ENCODE results near the gene SARS1. TPM values are rescaled to one million over a fixed set of nuclear protein-coding genes. Genes with fewer than 3 reads are reported as not detected.

The SARS1 gene
- total and polyA plus RNA-seq, 2 of the 13 experiments (the other 11 are each of a cell fraction or from before 2014, with no cell fraction given) = 103 to 134 TPM

DNA sequence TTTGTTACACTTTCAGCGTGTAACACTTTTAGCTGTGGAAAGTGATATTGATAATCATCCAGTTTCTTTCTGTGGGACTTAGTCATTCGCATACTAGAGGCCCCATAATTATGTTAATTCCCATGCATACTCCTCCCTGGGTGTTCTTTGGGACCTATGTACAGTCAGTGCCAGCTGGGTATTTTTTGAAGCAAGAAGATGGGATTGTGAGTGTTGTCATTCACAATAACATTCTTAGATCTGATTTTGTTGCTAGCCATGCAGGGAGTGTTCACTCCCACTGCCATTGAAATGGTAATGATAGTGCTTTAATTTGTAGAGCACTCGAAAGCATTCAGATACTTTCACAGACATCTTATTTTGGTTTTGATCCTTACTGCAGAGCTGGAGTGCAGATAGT lies 11.6 kb downstream of the SARS1 start:
- no peak overlapping the region for H2AFZ ChIP-seq (ENCODE audit: low read length)
- no peak overlapping the region for H3K4me3 ChIP-seq (replicated peaks in 1 of 3; ENCODE audit: insufficient read depth in 1 of 3, low read depth in 2 of 3, low read length in 3 of 3)
- no TSS peak for BruUV-seq (replicated peaks)
- peaks cover 17 to 48% of the 10 kb centered on the region in 2 experiments for H3K36me3 ChIP-seq (replicated peaks in 1 of 2; ENCODE audit: control insufficient read depth in 1 of 2, insufficient read depth in 2 of 2, low read length in 2 of 2)
- no peak overlapping the region for H3K4me2 ChIP-seq (ENCODE audit: low read depth, low read length)
- H3K9ac ChIP-seq (ENCODE audit: insufficient read depth, low read depth, low read length) = no peak overlapping the region
- no peak for DNase-seq (ENCODE audit: low spot score)
- H4K20me1 ChIP-seq (ENCODE audit: insufficient read depth, low read length) = no peaks in the 10 kb centered on the region
- in situ Hi-C loops (cut with HindIII; ENCODE audit: extremely low pct_ligation_motif_present, low pct_unique_long_range_greater_than_20kb) = no loop called here
- H3K79me2 ChIP-seq (ENCODE audit: insufficient read depth, low read length) = peaks cover 35% of the 10 kb centered on the region
- H3K9me3 ChIP-seq (ENCODE audit: low read length) = no peaks in the 10 kb centered on the region
- H3K27ac ChIP-seq (ENCODE audit: extremely low read length, insufficient read depth, low read length) = no peak overlapping the region
- POLR2A ChIA-PET = interaction anchor here (1.0 to 3.1 kb wide), 2 partner anchors 11 to 24 kb away, joined by 3 to 15 read pairs; partner anchors contain the start of genes CELSR2 and SARS1
- no peak for FAIRE-seq
- ATAC-seq = no peak
- intact Hi-C loops (cut with micrococcal nuclease; ENCODE audit: unreplicated experiment) = no loop called here
- 98% methylated on average over 3 of the region's 3 CpGs for WGBS (ENCODE audit: low lambda C conversion rate)
- CTCF ChIA-PET (ENCODE audit: low intra/inter-chr PET ratio, low total read pairs) = no interaction called here
- peaks cover 12% of the 10 kb centered on the region for H3K4me1 ChIP-seq (ENCODE audit: insufficient read depth, low read length)
- no peaks in the 10 kb centered on the region for H3K27me3 ChIP-seq (ENCODE audit: control insufficient read depth in 1 of 2, insufficient read depth in 2 of 2, low read length in 2 of 2)
- TF ChIP-seq ZMYM3 (CRISPR knock-in tag; IDR thresholded peaks at IDR 0.05) = no peak
- TF ChIP-seq, protein P1, sequence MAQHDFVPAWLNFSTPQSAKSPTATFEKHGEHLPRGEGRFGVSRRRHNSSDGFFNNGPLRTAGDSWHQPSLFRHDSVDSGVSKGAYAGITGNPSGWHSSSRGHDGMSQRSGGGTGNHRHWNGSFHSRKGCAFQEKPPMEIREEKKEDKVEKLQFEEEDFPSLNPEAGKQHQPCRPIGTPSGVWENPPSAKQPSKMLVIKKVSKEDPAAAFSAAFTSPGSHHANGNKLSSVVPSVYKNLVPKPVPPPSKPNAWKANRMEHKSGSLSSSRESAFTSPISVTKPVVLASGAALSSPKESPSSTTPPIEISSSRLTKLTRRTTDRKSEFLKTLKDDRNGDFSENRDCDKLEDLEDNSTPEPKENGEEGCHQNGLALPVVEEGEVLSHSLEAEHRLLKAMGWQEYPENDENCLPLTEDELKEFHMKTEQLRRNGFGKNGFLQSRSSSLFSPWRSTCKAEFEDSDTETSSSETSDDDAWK (CRISPR knock-in tag; IDR thresholded peaks at IDR 0.05) = no peak
- TF ChIP-seq NFKBIZ (CRISPR knock-in tag; IDR thresholded peaks at IDR 0.05) = no peak
- TF ChIP-seq KAT8 (CRISPR knock-in tag; IDR thresholded peaks at IDR 0.05) = no peak
- TF ChIP-seq MAF1 (CRISPR knock-in tag; IDR thresholded peaks at IDR 0.05; ENCODE audit: borderline replicate concordance) = no peak
- no peak for TF ChIP-seq JDP2 (CRISPR knock-in tag; IDR thresholded peaks at IDR 0.05; ENCODE audit: borderline replicate concordance)
- TF ChIP-seq, protein P2, sequence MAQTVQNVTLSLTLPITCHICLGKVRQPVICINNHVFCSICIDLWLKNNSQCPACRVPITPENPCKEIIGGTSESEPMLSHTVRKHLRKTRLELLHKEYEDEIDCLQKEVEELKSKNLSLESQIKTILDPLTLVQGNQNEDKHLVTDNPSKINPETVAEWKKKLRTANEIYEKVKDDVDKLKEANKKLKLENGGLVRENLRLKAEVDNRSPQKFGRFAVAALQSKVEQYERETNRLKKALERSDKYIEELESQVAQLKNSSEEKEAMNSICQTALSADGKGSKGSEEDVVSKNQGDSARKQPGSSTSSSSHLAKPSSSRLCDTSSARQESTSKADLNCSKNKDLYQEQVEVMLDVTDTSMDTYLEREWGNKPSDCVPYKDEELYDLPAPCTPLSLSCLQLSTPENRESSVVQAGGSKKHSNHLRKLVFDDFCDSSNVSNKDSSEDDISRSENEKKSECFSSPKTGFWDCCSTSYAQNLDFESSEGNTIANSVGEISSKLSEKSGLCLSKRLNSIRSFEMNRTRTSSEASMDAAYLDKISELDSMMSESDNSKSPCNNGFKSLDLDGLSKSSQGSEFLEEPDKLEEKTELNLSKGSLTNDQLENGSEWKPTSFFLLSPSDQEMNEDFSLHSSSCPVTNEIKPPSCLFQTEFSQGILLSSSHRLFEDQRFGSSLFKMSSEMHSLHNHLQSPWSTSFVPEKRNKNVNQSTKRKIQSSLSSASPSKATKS (CRISPR knock-in tag; IDR thresholded peaks at IDR 0.05) = no peak
- no peak for TF ChIP-seq ZNF230 (CRISPR knock-in tag; IDR thresholded peaks at IDR 0.05)
- no peak for TF ChIP-seq YY1 (IDR thresholded peaks at IDR 0.05; ENCODE audit: insufficient read depth, insufficient replicate concordance, low read depth, low read length)
- no peak for TF ChIP-seq HMGXB3 (CRISPR knock-in tag; IDR thresholded peaks at IDR 0.05; ENCODE audit: borderline replicate concordance)
- TF ChIP-seq, protein P3, sequence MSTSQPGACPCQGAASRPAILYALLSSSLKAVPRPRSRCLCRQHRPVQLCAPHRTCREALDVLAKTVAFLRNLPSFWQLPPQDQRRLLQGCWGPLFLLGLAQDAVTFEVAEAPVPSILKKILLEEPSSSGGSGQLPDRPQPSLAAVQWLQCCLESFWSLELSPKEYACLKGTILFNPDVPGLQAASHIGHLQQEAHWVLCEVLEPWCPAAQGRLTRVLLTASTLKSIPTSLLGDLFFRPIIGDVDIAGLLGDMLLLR (CRISPR knock-in tag; IDR thresholded peaks at IDR 0.05) = no peak
- no peak for TF ChIP-seq NBN (conservative IDR thresholded peaks at IDR 0.05)
- no peak for TF ChIP-seq NCOA2 (CRISPR knock-in tag; IDR thresholded peaks at IDR 0.05)
- TF ChIP-seq SAFB2 (CRISPR knock-in tag; IDR thresholded peaks at IDR 0.05; ENCODE audit: borderline replicate concordance, low read depth) = no peak
- TF ChIP-seq DR1 (CRISPR knock-in tag; IDR thresholded peaks at IDR 0.05) = no peak
- TF ChIP-seq ARHGAP35 (CRISPR knock-in tag; IDR thresholded peaks at IDR 0.05; ENCODE audit: borderline replicate concordance) = no peak
- no peak for TF ChIP-seq CENPBD1 (CRISPR knock-in tag; IDR thresholded peaks at IDR 0.05; ENCODE audit: borderline replicate concordance, low read depth)

All from HepG2 (cell line).